GM23338 (cell line): ENCODE data around the gene NIM1K. TPM values are rescaled to one million over a fixed set of nuclear protein-coding genes. Genes with fewer than 3 reads are reported as not detected.
A peak's percentile ranks its signal among the peaks of the same experiment; 100 is the strongest.

ENCODE experiments used
- ATAC-seq: fragments of 200-7000 bp; cut with Tn5 transposase; 3 replicates; pipeline ENCODE4 v1.9.1; 2020
- DNase-seq: peaks from one replicate; pipeline ENCODE4 v3.0.0-alpha.2; 2015; ENCODE audit warnings: low spot score
- H2AFZ ChIP-seq: fragments of 200-600 bp; sonication (generic); 2 replicates; pipeline ENCODE4 v1.8.0; 2016; ENCODE audit warnings: antibody characterized with exemption, mild to moderate bottlenecking, moderate library complexity
- H3F3A ChIP-seq: fragments of 200-600 bp; sonication (generic); replicated peaks from 2 replicates; pipeline ENCODE4 v1.8.0; 2017; ENCODE audit warnings: antibody characterized with exemption, mixed run types, low read depth
- H3K27ac ChIP-seq: fragments of 200-600 bp; sonication (generic); 2 replicates; pipeline ENCODE4 v1.6.1; 2016; ENCODE audit warnings: low read depth
- H3K27me3 ChIP-seq: fragments of 200-600 bp; sonication (generic); 2 replicates; pipeline ENCODE4 v1.8.0; 2016; ENCODE audit warnings: mild to moderate bottlenecking, mixed run types, moderate library complexity; ENCODE audit not compliant: insufficient read depth
- H3K36me3 ChIP-seq: fragments of 200-600 bp; sonication (generic); 2 replicates; pipeline ENCODE4 v1.8.0; 2016; ENCODE audit warnings: mild to moderate bottlenecking; ENCODE audit not compliant: insufficient read depth
- H3K4me1 ChIP-seq: fragments of 200-600 bp; sonication (generic); 2 replicates; pipeline ENCODE4 v1.8.0; 2016; ENCODE audit warnings: mild to moderate bottlenecking, moderate library complexity; ENCODE audit not compliant: insufficient read depth
- H3K4me2 ChIP-seq: fragments of 200-600 bp; sonication (generic); 2 replicates; pipeline ENCODE4 v1.7.1; 2017; ENCODE audit warnings: mixed run types
- H3K4me3 ChIP-seq: fragments of 200-600 bp; sonication (generic); 2 replicates; pipeline ENCODE4 v1.6.1; 2016; ENCODE audit warnings: mixed run types
- H3K79me2 ChIP-seq: fragments of 200-600 bp; sonication (generic); replicated peaks from 2 replicates; pipeline ENCODE4 v1.8.0; 2017; ENCODE audit warnings: mild to moderate bottlenecking; ENCODE audit not compliant: insufficient read depth
- H3K9me2 ChIP-seq: fragments of 200-600 bp; sonication (generic); 2 replicates; pipeline ENCODE4 v1.8.0; 2017; ENCODE audit not compliant: insufficient read depth
- H4K20me1 ChIP-seq: fragments of 200-600 bp; sonication (generic); replicated peaks from 2 replicates; pipeline ENCODE4 v1.8.0; 2017; ENCODE audit warnings: mild to moderate bottlenecking; ENCODE audit not compliant: insufficient read depth
- H3K27ac Mint-ChIP-seq: 2 replicates; pipeline ENCODE4 v1.8.0; 2020; ENCODE audit warnings: inconsistent platforms, mild to moderate bottlenecking, moderate library complexity, mixed read lengths
- H3K27me3 Mint-ChIP-seq: 3 replicates; pipeline ENCODE4 v1.8.0; 2022; ENCODE audit warnings: low read depth, mild to moderate bottlenecking, moderate library complexity, mixed read lengths, inconsistent platforms; ENCODE audit not compliant: insufficient read depth, poor library complexity
- H3K36me3 Mint-ChIP-seq: 3 replicates; pipeline ENCODE4 v1.8.0; 2021; ENCODE audit warnings: low read depth, mild to moderate bottlenecking, inconsistent platforms, moderate library complexity, mixed read lengths
- H3K4me1 Mint-ChIP-seq: 3 replicates; pipeline ENCODE4 v1.8.0; 2020; ENCODE audit warnings: mild to moderate bottlenecking, inconsistent platforms, mixed read lengths
- H3K4me3 Mint-ChIP-seq: 3 replicates; pipeline ENCODE4 v1.8.0; 2021; ENCODE audit warnings: moderate library complexity, mild to moderate bottlenecking, inconsistent platforms, mixed read lengths
- H3K9me3 Mint-ChIP-seq: 3 replicates; pipeline ENCODE4 v1.8.0; 2020; ENCODE audit warnings: moderate library complexity, mild to moderate bottlenecking, inconsistent platforms, mixed read lengths
- CREB1 ChIP-seq: fragments of 250-450 bp; sonication (Bioruptor Pico); IDR thresholded peaks from 2 replicates; pipeline ENCODE4 v1.5.0; 2020; ENCODE audit warnings: low read depth, mild to moderate bottlenecking, moderate library complexity
- EZH2 ChIP-seq: fragments of 200-600 bp; sonication (generic); IDR thresholded peaks from one replicate; pipeline ENCODE4 v1.8.0; 2017; ENCODE audit warnings: antibody characterized with exemption, mild to moderate bottlenecking, low read depth; ENCODE audit not compliant: unreplicated experiment
- EZH2phosphoT487 ChIP-seq: fragments of 200-600 bp; sonication (generic); IDR thresholded peaks from one replicate; pipeline ENCODE4 v1.8.1; 2018; ENCODE audit warnings: antibody characterized with exemption; ENCODE audit not compliant: unreplicated experiment
- JUNB ChIP-seq: IDR thresholded peaks from one replicate; pipeline ENCODE4 v1.6.1; 2016; ENCODE audit warnings: antibody characterized with exemption; ENCODE audit not compliant: unreplicated experiment
- NANOG ChIP-seq: IDR thresholded peaks from 2 replicates; pipeline ENCODE4 v1.6.1; 2016; ENCODE audit warnings: antibody characterized with exemption, borderline replicate concordance
- POLR2AphosphoS5 ChIP-seq: IDR thresholded peaks from 2 replicates; pipeline ENCODE4 v1.6.1; 2016; ENCODE audit warnings: antibody characterized with exemption, low read depth
- STAT1 ChIP-seq: IDR thresholded peaks from one replicate; pipeline ENCODE4 v1.6.1; 2016; ENCODE audit warnings: antibody characterized with exemption; ENCODE audit not compliant: unreplicated experiment
- ZNF114 ChIP-seq: fragments of 250-450 bp; sonication (Bioruptor Pico); IDR thresholded peaks from 2 replicates; pipeline ENCODE4 v1.5.0; 2020; ENCODE audit warnings: mild to moderate bottlenecking, moderate library complexity
- ZNF331 ChIP-seq: fragments of 250-450 bp; sonication (Bioruptor Pico); IDR thresholded peaks from 2 replicates; pipeline ENCODE4 v1.5.0; 2020; ENCODE audit warnings: low read depth, mild to moderate bottlenecking, moderate library complexity
- polyA plus RNA-seq: library from polyadenylated mRNA; unstranded; fragments of >200 nt; fragmentation: Nextera tagmentation; extraction: Ambion mirVana; gene quantifications from 2 replicates; pipeline ENCODE4 v1.2.1, GENCODE V29; 2016
- total RNA-seq: library from RNA; depleted of rRNA; stranded (reverse); fragments of >200 nt; shearing (Covaris generic); gene quantifications from 2 replicates; pipeline ENCODE4 v1.2.3, GENCODE V29; 2014
- TF ChIP-seq, protein P1 (sequence below): fragments of 250-450 bp; sonication (Bioruptor Pico); IDR thresholded peaks from 2 replicates; pipeline ENCODE4 v1.5.0; 2020; ENCODE audit warnings: mild to moderate bottlenecking, moderate library complexity
- TF ChIP-seq, protein P2 (sequence below): IDR thresholded peaks from 2 replicates; pipeline ENCODE4 v1.6.1; 2016; ENCODE audit warnings: antibody characterized with exemption
- TF ChIP-seq, protein P3 (sequence below): IDR thresholded peaks from one replicate; pipeline ENCODE4 v1.6.1; 2018; ENCODE audit warnings: antibody characterized with exemption; ENCODE audit not compliant: unreplicated experiment
- TF ChIP-seq, protein P4 (sequence below), 2 experiments: fragments of 200-600 bp in 1 of 2; sonication (generic) in 1 of 2; conservative IDR thresholded peaks; 2 replicates each; pipeline versions ENCODE4 v1.5.1 to v1.6.1; 2016 to 2017; ENCODE audit warnings: antibody characterized with exemption in 2 of 2, low read depth in 2 of 2, mild to moderate bottlenecking in 2 of 2, moderate library complexity in 1 of 2

NIM1K gene
- total and polyA plus RNA-seq, 2 experiments from 2014 or later = not detected

DNA sequence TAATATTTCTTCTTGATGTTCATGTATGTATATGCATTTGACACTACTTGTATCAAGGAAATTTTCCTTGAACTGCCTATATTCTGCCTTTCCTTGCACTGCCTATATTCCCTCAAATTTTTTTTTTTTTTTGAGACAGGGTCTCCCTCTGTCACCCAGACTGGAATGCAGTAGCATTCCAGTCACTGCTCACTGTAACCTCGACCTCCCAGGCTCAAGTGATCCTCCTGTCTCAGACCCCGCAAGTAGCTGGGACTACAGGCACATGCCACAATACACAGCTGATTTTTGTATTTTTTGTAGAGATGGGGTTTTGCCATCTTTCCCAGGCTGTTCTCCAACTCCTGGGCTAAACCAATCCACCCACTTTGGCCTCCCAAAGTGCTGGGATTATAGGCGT, 117.1 kb downstream of the NIM1K start:
- Histone ChIP-seq H3K27ac (peak overlapping the region; percentile 46; the same call in 1 of the 2 replicates), H3K4me1 (peaks cover 68% of the 10 kb centered on the region), H3F3A (no peaks in the 10 kb centered on the region), H3K9me2 (no peaks in the 10 kb centered on the region), H2AFZ (no peak overlapping the region), H3K4me2 (peak overlapping the region; percentile 79), H3K79me2 (peaks cover 92% of the 10 kb centered on the region), H3K27me3 (no peaks in the 10 kb centered on the region), H4K20me1 (peaks cover 78% of the 10 kb centered on the region), H3K36me3 (peaks cover 5% of the 10 kb centered on the region; the same call in 1 of the 2 replicates), H3K4me3 (peak overlapping the region; percentile 77)
- Mint-ChIP-seq H3K4me1 (peaks cover 61% of the 10 kb centered on the region), H3K27me3 (peaks cover 5% of the 10 kb centered on the region), H3K27ac (peak overlapping the region; percentile 83), H3K4me3 (peak overlapping the region; percentile 60), H3K36me3 (peaks cover 63% of the 10 kb centered on the region; the same call in 2 of the 3 replicates), H3K9me3 (peaks cover 4% of the 10 kb centered on the region; the same call in 1 of the 3 replicates)
- no peak for TF ChIP-seq EZH2phosphoT487
- no peak for TF ChIP-seq NANOG
- TF ChIP-seq CREB1 (CRISPR knock-in tag) = no peak
- no peak for TF ChIP-seq ZNF114
- no peak for TF ChIP-seq ZNF331
- TF ChIP-seq, protein P1, sequence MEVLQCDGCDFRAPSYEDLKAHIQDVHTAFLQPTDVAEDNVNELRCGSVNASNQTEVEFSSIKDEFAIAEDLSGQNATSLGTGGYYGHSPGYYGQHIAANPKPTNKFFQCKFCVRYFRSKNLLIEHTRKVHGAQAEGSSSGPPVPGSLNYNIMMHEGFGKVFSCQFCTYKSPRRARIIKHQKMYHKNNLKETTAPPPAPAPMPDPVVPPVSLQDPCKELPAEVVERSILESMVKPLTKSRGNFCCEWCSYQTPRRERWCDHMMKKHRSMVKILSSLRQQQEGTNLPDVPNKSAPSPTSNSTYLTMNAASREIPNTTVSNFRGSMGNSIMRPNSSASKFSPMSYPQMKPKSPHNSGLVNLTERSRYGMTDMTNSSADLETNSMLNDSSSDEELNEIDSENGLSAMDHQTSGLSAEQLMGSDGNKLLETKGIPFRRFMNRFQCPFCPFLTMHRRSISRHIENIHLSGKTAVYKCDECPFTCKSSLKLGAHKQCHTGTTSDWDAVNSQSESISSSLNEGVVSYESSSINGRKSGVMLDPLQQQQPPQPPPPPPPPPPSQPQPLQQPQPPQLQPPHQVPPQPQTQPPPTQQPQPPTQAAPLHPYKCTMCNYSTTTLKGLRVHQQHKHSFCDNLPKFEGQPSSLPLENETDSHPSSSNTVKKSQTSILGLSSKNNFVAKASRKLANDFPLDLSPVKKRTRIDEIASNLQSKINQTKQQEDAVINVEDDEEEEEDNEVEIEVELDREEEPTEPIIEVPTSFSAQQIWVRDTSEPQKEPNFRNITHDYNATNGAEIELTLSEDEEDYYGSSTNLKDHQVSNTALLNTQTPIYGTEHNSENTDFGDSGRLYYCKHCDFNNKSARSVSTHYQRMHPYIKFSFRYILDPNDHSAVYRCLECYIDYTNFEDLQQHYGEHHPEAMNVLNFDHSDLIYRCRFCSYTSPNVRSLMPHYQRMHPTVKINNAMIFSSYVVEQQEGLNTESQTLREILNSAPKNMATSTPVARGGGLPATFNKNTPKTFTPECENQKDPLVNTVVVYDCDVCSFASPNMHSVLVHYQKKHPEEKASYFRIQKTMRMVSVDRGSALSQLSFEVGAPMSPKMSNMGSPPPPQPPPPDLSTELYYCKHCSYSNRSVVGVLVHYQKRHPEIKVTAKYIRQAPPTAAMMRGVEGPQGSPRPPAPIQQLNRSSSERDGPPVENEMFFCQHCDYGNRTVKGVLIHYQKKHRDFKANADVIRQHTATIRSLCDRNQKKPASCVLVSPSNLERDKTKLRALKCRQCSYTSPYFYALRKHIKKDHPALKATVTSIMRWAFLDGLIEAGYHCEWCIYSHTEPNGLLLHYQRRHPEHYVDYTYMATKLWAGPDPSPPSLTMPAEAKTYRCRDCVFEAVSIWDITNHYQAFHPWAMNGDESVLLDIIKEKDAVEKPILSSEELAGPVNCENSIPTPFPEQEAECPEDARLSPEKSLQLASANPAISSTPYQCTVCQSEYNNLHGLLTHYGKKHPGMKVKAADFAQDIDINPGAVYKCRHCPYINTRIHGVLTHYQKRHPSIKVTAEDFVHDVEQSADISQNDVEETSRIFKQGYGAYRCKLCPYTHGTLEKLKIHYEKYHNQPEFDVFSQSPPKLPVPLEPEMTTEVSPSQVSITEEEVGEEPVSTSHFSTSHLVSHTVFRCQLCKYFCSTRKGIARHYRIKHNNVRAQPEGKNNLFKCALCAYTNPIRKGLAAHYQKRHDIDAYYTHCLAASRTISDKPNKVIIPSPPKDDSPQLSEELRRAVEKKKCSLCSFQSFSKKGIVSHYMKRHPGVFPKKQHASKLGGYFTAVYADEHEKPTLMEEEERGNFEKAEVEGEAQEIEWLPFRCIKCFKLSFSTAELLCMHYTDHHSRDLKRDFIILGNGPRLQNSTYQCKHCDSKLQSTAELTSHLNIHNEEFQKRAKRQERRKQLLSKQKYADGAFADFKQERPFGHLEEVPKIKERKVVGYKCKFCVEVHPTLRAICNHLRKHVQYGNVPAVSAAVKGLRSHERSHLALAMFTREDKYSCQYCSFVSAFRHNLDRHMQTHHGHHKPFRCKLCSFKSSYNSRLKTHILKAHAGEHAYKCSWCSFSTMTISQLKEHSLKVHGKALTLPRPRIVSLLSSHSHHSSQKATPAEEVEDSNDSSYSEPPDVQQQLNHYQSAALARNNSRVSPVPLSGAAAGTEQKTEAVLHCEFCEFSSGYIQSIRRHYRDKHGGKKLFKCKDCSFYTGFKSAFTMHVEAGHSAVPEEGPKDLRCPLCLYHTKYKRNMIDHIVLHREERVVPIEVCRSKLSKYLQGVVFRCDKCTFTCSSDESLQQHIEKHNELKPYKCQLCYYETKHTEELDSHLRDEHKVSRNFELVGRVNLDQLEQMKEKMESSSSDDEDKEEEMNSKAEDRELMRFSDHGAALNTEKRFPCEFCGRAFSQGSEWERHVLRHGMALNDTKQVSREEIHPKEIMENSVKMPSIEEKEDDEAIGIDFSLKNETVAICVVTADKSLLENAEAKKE (CRISPR knock-in tag) = no peak
- TF ChIP-seq, protein P2, sequence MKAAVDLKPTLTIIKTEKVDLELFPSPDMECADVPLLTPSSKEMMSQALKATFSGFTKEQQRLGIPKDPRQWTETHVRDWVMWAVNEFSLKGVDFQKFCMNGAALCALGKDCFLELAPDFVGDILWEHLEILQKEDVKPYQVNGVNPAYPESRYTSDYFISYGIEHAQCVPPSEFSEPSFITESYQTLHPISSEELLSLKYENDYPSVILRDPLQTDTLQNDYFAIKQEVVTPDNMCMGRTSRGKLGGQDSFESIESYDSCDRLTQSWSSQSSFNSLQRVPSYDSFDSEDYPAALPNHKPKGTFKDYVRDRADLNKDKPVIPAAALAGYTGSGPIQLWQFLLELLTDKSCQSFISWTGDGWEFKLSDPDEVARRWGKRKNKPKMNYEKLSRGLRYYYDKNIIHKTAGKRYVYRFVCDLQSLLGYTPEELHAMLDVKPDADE = no peak
- TF ChIP-seq POLR2AphosphoS5 = no peak
- no peak for TF ChIP-seq STAT1
- TF ChIP-seq, protein P3, sequence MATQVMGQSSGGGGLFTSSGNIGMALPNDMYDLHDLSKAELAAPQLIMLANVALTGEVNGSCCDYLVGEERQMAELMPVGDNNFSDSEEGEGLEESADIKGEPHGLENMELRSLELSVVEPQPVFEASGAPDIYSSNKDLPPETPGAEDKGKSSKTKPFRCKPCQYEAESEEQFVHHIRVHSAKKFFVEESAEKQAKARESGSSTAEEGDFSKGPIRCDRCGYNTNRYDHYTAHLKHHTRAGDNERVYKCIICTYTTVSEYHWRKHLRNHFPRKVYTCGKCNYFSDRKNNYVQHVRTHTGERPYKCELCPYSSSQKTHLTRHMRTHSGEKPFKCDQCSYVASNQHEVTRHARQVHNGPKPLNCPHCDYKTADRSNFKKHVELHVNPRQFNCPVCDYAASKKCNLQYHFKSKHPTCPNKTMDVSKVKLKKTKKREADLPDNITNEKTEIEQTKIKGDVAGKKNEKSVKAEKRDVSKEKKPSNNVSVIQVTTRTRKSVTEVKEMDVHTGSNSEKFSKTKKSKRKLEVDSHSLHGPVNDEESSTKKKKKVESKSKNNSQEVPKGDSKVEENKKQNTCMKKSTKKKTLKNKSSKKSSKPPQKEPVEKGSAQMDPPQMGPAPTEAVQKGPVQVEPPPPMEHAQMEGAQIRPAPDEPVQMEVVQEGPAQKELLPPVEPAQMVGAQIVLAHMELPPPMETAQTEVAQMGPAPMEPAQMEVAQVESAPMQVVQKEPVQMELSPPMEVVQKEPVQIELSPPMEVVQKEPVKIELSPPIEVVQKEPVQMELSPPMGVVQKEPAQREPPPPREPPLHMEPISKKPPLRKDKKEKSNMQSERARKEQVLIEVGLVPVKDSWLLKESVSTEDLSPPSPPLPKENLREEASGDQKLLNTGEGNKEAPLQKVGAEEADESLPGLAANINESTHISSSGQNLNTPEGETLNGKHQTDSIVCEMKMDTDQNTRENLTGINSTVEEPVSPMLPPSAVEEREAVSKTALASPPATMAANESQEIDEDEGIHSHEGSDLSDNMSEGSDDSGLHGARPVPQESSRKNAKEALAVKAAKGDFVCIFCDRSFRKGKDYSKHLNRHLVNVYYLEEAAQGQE = no peak
- TF ChIP-seq, protein P4, sequence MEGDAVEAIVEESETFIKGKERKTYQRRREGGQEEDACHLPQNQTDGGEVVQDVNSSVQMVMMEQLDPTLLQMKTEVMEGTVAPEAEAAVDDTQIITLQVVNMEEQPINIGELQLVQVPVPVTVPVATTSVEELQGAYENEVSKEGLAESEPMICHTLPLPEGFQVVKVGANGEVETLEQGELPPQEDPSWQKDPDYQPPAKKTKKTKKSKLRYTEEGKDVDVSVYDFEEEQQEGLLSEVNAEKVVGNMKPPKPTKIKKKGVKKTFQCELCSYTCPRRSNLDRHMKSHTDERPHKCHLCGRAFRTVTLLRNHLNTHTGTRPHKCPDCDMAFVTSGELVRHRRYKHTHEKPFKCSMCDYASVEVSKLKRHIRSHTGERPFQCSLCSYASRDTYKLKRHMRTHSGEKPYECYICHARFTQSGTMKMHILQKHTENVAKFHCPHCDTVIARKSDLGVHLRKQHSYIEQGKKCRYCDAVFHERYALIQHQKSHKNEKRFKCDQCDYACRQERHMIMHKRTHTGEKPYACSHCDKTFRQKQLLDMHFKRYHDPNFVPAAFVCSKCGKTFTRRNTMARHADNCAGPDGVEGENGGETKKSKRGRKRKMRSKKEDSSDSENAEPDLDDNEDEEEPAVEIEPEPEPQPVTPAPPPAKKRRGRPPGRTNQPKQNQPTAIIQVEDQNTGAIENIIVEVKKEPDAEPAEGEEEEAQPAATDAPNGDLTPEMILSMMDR (conservative IDR thresholded peaks at IDR 0.05; ENCODE audit: low read depth in 2 of 2) = no peak
- TF ChIP-seq EZH2 = no peak
- no peak for TF ChIP-seq JUNB
- DNase-seq (peak; percentile 22), ATAC-seq (no peak)
